Sigmoid colon (tissue), 4 donors: ENCODE data around the gene GPNMB.

ENCODE experiments used
- EP300 ChIP-seq, 4 donors: sonication (generic); formaldehyde crosslinking; IDR thresholded peaks; one replicate each; pipeline ENCODE4 v1.6.1; 2017; ENCODE audit warnings: antibody characterized with exemption in 4 of 4
- POLR2A ChIP-seq, 2 donors: fragments of 450-650 bp; IDR thresholded peaks; one replicate each; pipeline ENCODE4 v1.6.1; 2016; ENCODE audit warnings: antibody characterized with exemption in 2 of 2, mild to moderate bottlenecking in 2 of 2, moderate library complexity in 2 of 2
- POLR2AphosphoS5 ChIP-seq, 4 donors: sonication (generic); formaldehyde crosslinking; IDR thresholded peaks; one replicate each; pipeline ENCODE4 v1.6.1; 2017; ENCODE audit warnings: antibody characterized with exemption in 4 of 4
- TF ChIP-seq, protein P1 (sequence below), 4 experiments: fragments of 450-650 bp in 3 of 4; fragments of 200-600 bp in 1 of 4; IDR thresholded peaks; one replicate each; pipeline ENCODE4 v1.5.1; 2016 to 2019; ENCODE audit warnings: antibody characterized with exemption in 4 of 4, mild to moderate bottlenecking in 3 of 4, moderate library complexity in 2 of 4

DNA sequence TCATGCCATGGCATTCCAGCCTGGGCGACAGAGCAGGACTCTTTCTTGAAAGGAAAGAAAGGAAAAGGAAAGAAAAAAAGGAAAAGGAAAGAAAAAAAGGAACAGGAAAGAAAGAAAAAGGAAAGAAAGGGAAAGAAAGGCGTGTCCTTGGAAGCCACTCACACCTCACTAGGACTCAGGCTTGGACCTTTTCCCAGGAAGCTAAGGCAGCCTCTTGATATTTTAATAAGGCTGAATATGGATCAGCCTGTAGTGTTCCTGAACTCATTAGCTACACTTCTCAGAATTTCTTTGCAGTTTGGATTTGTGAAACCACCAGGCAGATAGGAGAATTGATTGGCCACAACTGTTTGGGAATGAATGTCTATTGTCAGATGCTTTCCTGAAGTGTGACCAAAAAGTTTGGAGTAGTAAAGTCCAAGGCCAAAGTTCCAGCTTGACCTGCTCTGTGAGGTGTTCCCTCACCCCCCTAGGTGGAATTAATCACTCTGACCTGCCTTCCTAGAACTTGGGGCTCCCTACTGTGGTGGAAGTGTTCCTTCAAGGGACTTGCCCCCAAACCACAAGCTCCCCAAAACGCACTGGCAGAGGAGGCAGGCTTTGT, 45.5 kb downstream of the GPNMB start:
- TF ChIP-seq POLR2A (IDR thresholded peaks at IDR 0.05): no peak
- TF ChIP-seq, protein P1, sequence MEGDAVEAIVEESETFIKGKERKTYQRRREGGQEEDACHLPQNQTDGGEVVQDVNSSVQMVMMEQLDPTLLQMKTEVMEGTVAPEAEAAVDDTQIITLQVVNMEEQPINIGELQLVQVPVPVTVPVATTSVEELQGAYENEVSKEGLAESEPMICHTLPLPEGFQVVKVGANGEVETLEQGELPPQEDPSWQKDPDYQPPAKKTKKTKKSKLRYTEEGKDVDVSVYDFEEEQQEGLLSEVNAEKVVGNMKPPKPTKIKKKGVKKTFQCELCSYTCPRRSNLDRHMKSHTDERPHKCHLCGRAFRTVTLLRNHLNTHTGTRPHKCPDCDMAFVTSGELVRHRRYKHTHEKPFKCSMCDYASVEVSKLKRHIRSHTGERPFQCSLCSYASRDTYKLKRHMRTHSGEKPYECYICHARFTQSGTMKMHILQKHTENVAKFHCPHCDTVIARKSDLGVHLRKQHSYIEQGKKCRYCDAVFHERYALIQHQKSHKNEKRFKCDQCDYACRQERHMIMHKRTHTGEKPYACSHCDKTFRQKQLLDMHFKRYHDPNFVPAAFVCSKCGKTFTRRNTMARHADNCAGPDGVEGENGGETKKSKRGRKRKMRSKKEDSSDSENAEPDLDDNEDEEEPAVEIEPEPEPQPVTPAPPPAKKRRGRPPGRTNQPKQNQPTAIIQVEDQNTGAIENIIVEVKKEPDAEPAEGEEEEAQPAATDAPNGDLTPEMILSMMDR (IDR thresholded peaks at IDR 0.05): no peak
- TF ChIP-seq EP300 (IDR thresholded peaks at IDR 0.05): no peak
- TF ChIP-seq POLR2AphosphoS5 (IDR thresholded peaks at IDR 0.05): no peak
